SW480 (cell line): ENCODE results near the gene BANF2.
"Not testable (repeated sequence)": the region's sequence is repeated elsewhere in the genome, so short reads cannot be mapped to it uniquely, and the experiment has no call there.

Experiments used
- DNase-seq: peaks from one replicate; pipeline ENCODE4 v3.0.0-alpha.2; 2016; ENCODE audit warnings: low spot score

BANF2 gene

GRCh38 chr20:17766226-17766625 is 66.5 kb downstream of the BANF2 start:
- no peak for DNase-seq

GRCh38 chr20:17767624-17768023 is 67.9 kb downstream of the BANF2 start:
- no peak for DNase-seq

- peak; percentile 5 for DNase-seq
Measured at GRCh38 chr20:17768271-17768670, 68.5 kb downstream of the BANF2 start.

GRCh38 chr20:17769716-17770115 is 70.0 kb downstream of the BANF2 start:
- not testable (repeated sequence) for DNase-seq

- DNase-seq: peak; percentile 79
Measured at GRCh38 chr20:17771206-17772004, 71.6 kb downstream of the BANF2 start.

- DNase-seq: peak; percentile 31
Measured at GRCh38 chr20:17772005-17772343, 72.2 kb downstream of the BANF2 start.

GRCh38 chr20:17773619-17774018 is 73.9 kb downstream of the BANF2 start:
- no peak for DNase-seq

GRCh38 chr20:17775600-17775999 is 75.8 kb downstream of the BANF2 start:
- no peak for DNase-seq

GRCh38 chr20:17776551-17776950 is 76.8 kb downstream of the BANF2 start:
- no peak for DNase-seq

GRCh38 chr20:17779011-17779410 is 79.2 kb downstream of the BANF2 start:
- not testable (repeated sequence) for DNase-seq

GRCh38 chr20:17782768-17783167 is 83.0 kb downstream of the BANF2 start:
- no peak for DNase-seq

GRCh38 chr20:17783671-17784070 is 83.9 kb downstream of the BANF2 start:
- DNase-seq: no peak

GRCh38 chr20:17785007-17785406 is 85.2 kb downstream of the BANF2 start:
- DNase-seq: no peak
